ENCODE measurements around the gene GTPBP3. TPM values are rescaled to one million over a fixed set of nuclear protein-coding genes. Genes with fewer than 3 reads are reported as not detected.

GTPBP3 gene
- total and polyA plus RNA-seq, 9 of the 15 experiments (the other 6 are each of a cell fraction or from before 2014, with no cell fraction given) = 4.9 to 124 (median 22.6) TPM

- TF ChIP-seq E2F8 (IDR thresholded peaks at IDR 0.05; ENCODE audit: low read depth, partially characterized antibody) (no peak), ZHX1 (conservative IDR thresholded peaks at IDR 0.05; ENCODE audit: low read length) (no peak), ERF (CRISPR knock-in tag; IDR thresholded peaks at IDR 0.05) (no peak), HNRNPK (IDR thresholded peaks at IDR 0.05; ENCODE audit: low read depth, low read length, poor library complexity, severe bottlenecking) (no peak), NR2C1 (IDR thresholded peaks at IDR 0.05) (no peak), NR2C1 (tag; IDR thresholded peaks at IDR 0.05) (no peak), PHF20 (IDR thresholded peaks at IDR 0.05; ENCODE audit: partially characterized antibody) (peak; percentile 16), ZNF384 (IDR thresholded peaks at IDR 0.05; ENCODE audit: low read depth, low read length) (no peak), THRAP3 (IDR thresholded peaks at IDR 0.05; ENCODE audit: borderline replicate concordance) (no peak), ATF7 (IDR thresholded peaks at IDR 0.05) (no peak), ZNF655 (CRISPR knock-in tag; IDR thresholded peaks at IDR 0.05) (no peak), HLTF (IDR thresholded peaks at IDR 0.05) (no peak), ARID4B (CRISPR knock-in tag; IDR thresholded peaks at IDR 0.05) (no peak; the same call in none of the 2 replicates), ZNF431 (CRISPR knock-in tag; IDR thresholded peaks at IDR 0.05) (no peak), RFX7 (CRISPR knock-in tag; IDR thresholded peaks at IDR 0.05) (no peak), TAL1 (IDR thresholded peaks at IDR 0.05) (0 out of 2 replicates have a peak, but pooled peaks have one; percentile 2), TBL1XR1 (IDR thresholded peaks at IDR 0.05; ENCODE audit: low read length in 2 of 2) (0 out of 4 replicates have a peak, but pooled peaks of 1 of the 2 experiments have one; percentile 21), MEF2A (IDR thresholded peaks at IDR 0.05; ENCODE audit: control insufficient read depth, low read depth, low read length) (no peak)
These were observed 501 bp downstream of the GTPBP3 start (continued) for GRCh38 chr19:17337675-17338432.
